GM19238 (cell line): ENCODE results near the gene UTP18.
"Not testable (repeated sequence)": the region's sequence is repeated elsewhere in the genome, so short reads cannot be mapped to it uniquely, and the experiment has no call there.

ENCODE experiments used
- DNase-seq: peaks from one replicate; pipeline ENCODE4 v3.0.0; 2011; ENCODE audit warnings: low spot score; ENCODE audit not compliant: insufficient read length

UTP18 gene

GRCh38 chr17:51258756-51259563 lies 1.4 kb upstream of the UTP18 start:
- no peak for DNase-seq

GRCh38 chr17:51259564-51260236 lies 646 bp upstream of the UTP18 start, which contains the start of gene MBTD1:
Gene MBTD1 (minus strand): TSS chr17:51260049. CDS start chr17:51225161, 34,888 bp downstream.
- peak; percentile 94 for DNase-seq

- no peak for DNase-seq
Measured at GRCh38 chr17:51261024-51261963, 948 bp downstream of the UTP18 start.

GRCh38 chr17:51263006-51263405 lies 2.7 kb downstream of the UTP18 start:
- no peak for DNase-seq

- not testable (repeated sequence) for DNase-seq
Measured at GRCh38 chr17:51264466-51264865, 4.1 kb downstream of the UTP18 start.

- DNase-seq: no peak
Measured at GRCh38 chr17:51269991-51270390, 9.6 kb downstream of the UTP18 start.

GRCh38 chr17:51270636-51271035 lies 10.3 kb downstream of the UTP18 start:
- no peak for DNase-seq

GRCh38 chr17:51272812-51273211 lies 12.5 kb downstream of the UTP18 start:
- DNase-seq: no peak

GRCh38 chr17:51275381-51275780 lies 15.0 kb downstream of the UTP18 start:
- no peak for DNase-seq

GRCh38 chr17:51279183-51279582 lies 18.8 kb downstream of the UTP18 start:
- DNase-seq: no peak

GRCh38 chr17:51287412-51287811 lies 27.1 kb downstream of the UTP18 start:
- no peak for DNase-seq

- DNase-seq: no peak
Measured at GRCh38 chr17:51289696-51290111, 29.4 kb downstream of the UTP18 start.

- not testable (repeated sequence) for DNase-seq
Measured at GRCh38 chr17:51294338-51294737, 34.0 kb downstream of the UTP18 start.

GRCh38 chr17:51298508-51299371 lies 38.4 kb downstream of the UTP18 start:
- DNase-seq: no peak

GRCh38 chr17:51299859-51300258 lies 39.5 kb downstream of the UTP18 start:
- no peak for DNase-seq

- no peak for DNase-seq
Measured at GRCh38 chr17:51305182-51305581, 44.8 kb downstream of the UTP18 start.

GRCh38 chr17:51312003-51312402 lies 51.7 kb downstream of the UTP18 start:
- DNase-seq: not testable (repeated sequence)

- no peak for DNase-seq
Measured at GRCh38 chr17:51319186-51319585, 58.8 kb downstream of the UTP18 start.

- no peak for DNase-seq
Measured at GRCh38 chr17:51322390-51323029, 62.2 kb downstream of the UTP18 start.

- DNase-seq: no peak
Measured at GRCh38 chr17:51325471-51325870, 65.1 kb downstream of the UTP18 start.
